Tibial nerve (tissue), 4 donors: ENCODE measurements around the gene SMIM44.

Source experiments
- EP300 ChIP-seq, 2 donors: sonication (generic); formaldehyde crosslinking; IDR thresholded peaks; one replicate each; pipeline ENCODE4 v1.6.1; 2017; ENCODE audit warnings: antibody characterized with exemption in 2 of 2, mild to moderate bottlenecking in 1 of 2
- TF ChIP-seq, protein P1 (sequence below), 5 experiments: fragments of 200-600 bp in 3 of 5; fragments of 450-650 bp in 2 of 5; sonication (generic) in 3 of 5; IDR thresholded peaks; one replicate each; pipeline ENCODE4 v1.5.1; 2016 to 2019; ENCODE audit warnings: antibody characterized with exemption in 5 of 5, mild to moderate bottlenecking in 3 of 5, moderate library complexity in 2 of 5

DNA sequence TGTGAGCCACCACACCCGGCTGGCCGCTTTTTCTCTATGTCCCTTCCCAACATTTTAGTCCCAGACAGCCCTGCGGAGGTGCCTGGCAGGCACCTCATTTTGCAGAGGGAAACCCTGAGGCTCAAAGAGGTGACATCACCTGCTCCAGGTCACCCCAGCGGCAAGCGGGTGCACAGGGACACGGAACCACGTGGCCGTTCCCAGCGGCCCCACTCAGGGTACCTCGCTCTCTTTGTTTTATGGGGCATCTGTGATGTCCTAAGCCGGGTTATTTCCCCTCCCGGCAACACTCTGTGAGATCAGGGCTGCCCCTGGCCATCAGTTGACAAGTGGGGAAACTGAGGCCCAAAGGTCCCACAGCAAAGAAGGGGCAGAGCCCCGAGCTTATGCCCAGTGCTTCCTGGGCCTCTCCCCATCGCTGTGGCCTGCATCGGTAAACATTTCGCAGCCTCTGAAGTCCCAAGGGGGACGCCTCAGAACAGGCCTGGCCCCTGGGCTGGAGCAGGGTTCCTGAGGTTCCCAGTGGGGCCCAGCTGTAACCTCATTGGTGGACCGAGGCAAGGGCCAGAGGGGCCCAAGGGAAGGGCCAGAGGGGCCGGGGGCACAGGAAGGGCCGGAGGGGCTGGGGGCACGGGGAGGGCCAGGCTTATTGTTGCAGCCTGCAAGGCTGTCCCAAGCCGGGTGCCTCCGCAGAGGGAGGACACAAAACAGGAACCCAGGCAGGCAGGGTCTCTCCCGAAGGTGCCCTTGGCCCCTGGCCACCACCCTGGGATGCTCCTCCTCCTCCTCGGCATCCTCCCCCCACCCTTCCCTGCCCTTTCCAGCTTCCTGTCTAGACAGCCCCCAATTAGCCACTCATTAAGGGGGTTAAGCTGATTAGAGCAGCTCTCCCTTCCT, 41.9 kb downstream of the SMIM44 start:
- TF ChIP-seq, protein P1, sequence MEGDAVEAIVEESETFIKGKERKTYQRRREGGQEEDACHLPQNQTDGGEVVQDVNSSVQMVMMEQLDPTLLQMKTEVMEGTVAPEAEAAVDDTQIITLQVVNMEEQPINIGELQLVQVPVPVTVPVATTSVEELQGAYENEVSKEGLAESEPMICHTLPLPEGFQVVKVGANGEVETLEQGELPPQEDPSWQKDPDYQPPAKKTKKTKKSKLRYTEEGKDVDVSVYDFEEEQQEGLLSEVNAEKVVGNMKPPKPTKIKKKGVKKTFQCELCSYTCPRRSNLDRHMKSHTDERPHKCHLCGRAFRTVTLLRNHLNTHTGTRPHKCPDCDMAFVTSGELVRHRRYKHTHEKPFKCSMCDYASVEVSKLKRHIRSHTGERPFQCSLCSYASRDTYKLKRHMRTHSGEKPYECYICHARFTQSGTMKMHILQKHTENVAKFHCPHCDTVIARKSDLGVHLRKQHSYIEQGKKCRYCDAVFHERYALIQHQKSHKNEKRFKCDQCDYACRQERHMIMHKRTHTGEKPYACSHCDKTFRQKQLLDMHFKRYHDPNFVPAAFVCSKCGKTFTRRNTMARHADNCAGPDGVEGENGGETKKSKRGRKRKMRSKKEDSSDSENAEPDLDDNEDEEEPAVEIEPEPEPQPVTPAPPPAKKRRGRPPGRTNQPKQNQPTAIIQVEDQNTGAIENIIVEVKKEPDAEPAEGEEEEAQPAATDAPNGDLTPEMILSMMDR (IDR thresholded peaks at IDR 0.05): no peak
- no peak for TF ChIP-seq EP300 (IDR thresholded peaks at IDR 0.05)
